GM12892 (cell line): Measurements from ENCODE around the gene ASB5.

ENCODE experiments used
- POLR2A ChIP-seq: IDR thresholded peaks from 2 replicates; pipeline ENCODE4 v1.6.1; 2011; ENCODE audit warnings: low read depth, low read length, control low read depth
- TAF1 ChIP-seq: IDR thresholded peaks from 2 replicates; pipeline ENCODE4 v1.6.1; 2011; ENCODE audit warnings: low read depth, mild to moderate bottlenecking, control low read depth, low read length, borderline replicate concordance

DNA sequence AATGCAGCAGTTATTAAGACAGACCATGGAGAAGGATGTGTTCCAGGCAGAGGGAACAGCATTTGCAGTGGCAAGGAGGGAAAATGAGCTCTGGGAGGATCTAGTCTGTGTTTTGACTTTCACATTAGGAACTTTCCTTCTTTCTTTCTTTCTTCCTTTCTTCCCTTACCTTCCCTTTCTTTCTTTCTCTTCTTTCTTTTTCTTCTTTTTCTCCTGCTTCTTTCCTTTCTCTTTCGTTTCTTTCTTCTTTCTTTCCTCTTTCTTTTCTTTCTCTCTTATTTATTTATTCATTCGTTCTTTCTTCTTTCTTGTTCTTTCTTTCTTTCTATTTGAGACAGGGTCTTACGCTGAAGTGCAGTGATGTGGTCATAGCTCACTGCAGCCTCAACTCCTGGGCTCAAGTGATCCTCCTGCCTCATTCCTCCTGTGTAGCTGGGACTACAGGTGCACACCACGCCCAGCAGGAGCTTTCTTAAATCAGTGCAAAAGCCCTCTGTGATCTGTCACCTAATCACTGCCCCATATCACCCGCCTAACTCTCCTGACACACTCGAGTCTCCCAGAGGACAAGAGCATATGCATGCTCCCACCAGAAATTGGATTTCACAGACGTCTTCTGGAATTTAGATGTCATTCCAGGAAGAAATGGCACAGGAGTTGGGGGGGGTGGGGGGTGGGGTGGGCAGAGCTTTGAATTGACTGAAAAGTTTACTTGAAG is 58.3 kb downstream of the ASB5 start:
- no peak for TF ChIP-seq POLR2A
- no peak for TF ChIP-seq TAF1
